ENCODE measurements around the gene SLC23A1. TPM values are rescaled to one million over a fixed set of nuclear protein-coding genes. Genes with fewer than 3 reads are reported as not detected.

Gene SLC23A1
- total RNA-seq, 1 donor from 2014 or later = not detected

- no peaks in the 10 kb centered on the region for H3K9me3 ChIP-seq
- TF ChIP-seq, protein P1, sequence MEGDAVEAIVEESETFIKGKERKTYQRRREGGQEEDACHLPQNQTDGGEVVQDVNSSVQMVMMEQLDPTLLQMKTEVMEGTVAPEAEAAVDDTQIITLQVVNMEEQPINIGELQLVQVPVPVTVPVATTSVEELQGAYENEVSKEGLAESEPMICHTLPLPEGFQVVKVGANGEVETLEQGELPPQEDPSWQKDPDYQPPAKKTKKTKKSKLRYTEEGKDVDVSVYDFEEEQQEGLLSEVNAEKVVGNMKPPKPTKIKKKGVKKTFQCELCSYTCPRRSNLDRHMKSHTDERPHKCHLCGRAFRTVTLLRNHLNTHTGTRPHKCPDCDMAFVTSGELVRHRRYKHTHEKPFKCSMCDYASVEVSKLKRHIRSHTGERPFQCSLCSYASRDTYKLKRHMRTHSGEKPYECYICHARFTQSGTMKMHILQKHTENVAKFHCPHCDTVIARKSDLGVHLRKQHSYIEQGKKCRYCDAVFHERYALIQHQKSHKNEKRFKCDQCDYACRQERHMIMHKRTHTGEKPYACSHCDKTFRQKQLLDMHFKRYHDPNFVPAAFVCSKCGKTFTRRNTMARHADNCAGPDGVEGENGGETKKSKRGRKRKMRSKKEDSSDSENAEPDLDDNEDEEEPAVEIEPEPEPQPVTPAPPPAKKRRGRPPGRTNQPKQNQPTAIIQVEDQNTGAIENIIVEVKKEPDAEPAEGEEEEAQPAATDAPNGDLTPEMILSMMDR (IDR thresholded peaks at IDR 0.05) = no peak
- H3K4me3 ChIP-seq = no peak overlapping the region
- peak in 1 of 2 donors; percentile 31 for DNase-seq (ENCODE audit: low spot score in 2 of 2)
- H3K27ac ChIP-seq = no peak overlapping the region
- peaks cover 0 to 21% of the 10 kb centered on the region in 2 donors for H3K4me1 ChIP-seq
- H3K36me3 ChIP-seq = no peaks in the 10 kb centered on the region
- intact Hi-C loops (cut with DNase I) = no loop called here
- no peaks in the 10 kb centered on the region for H3K27me3 ChIP-seq
Measured at GRCh38 chr5:139406963-139407362, 23.9 kb upstream of the SLC23A1 start.

GRCh38 chr5:139404484-139404840, 21.4 kb upstream of the SLC23A1 start:
- peak overlapping the region; percentile 88 to 90 for H3K27ac ChIP-seq
- H3K4me1 ChIP-seq = peaks cover 0 to 10% of the 10 kb centered on the region in 2 donors
- peak overlapping the region; percentile 61 to 62 for H3K4me3 ChIP-seq
- TF ChIP-seq, protein P1 (IDR thresholded peaks at IDR 0.05) = no peak
- DNase-seq (ENCODE audit: low spot score in 2 of 2) = no peak
- no peaks in the 10 kb centered on the region for H3K9me3 ChIP-seq
- no peaks in the 10 kb centered on the region for H3K27me3 ChIP-seq
- no peaks in the 10 kb centered on the region for H3K36me3 ChIP-seq
- intact Hi-C loops (cut with DNase I) = loop anchor here (1.0 to 5.0 kb wide), 5 partner anchors 34 to 862 kb away; partner anchors contain the start of genes DNAJC18, ETF1, MATR3 and PAIP2

DNA sequence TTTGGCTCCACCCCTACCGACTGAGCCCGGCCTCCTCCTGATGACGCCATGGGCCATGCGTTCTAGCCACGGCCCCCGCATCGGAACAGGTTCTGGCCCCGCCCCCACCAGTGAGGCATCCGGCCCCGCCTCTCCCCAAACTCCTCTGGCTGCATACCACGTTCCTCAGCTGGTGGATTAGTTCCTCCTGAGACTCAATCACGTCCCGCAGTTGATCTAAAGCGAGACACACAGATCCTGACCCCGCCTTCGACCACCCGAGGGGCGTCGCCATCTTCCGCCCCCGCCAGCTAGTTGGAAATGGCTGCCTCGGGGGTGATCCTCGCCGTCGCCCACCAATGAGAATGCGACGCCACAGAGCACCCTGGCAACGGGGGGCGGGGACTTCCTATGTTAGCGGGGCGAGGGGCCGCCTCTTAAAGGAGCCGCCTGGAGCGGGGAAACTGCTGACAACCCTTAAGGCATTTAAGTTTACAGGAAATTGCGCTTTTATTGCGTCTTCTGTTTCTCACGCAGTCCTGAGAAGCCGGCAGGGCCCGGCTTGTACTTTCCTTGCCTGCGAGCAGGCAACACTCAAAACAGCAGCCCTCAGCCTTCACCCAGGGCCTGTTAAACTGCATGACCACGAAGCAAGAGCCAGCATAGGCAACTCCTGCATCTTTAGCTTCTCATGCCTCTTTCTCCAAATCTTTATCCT, 20.8 kb upstream of the SLC23A1 start, which contains the start of gene SPATA24:
Gene SPATA24 (minus strand): TSS at position 303 of the 697 bp plus-strand sequence. CDS start 29 bp downstream, at position 274.
- H3K36me3 ChIP-seq = no peaks in the 10 kb centered on the region
- H3K4me1 ChIP-seq = peaks cover 0 to 10% of the 10 kb centered on the region in 2 donors
- H3K27me3 ChIP-seq = no peaks in the 10 kb centered on the region
- intact Hi-C loops (cut with DNase I) = loop anchor here (1.0 to 5.0 kb wide), 5 partner anchors 35 to 862 kb away; partner anchors contain the start of genes DNAJC18, ETF1, MATR3 and PAIP2
- peak within 1 kb of the TSS; percentile 61 to 62 for H3K4me3 ChIP-seq
- H3K27ac ChIP-seq = peak within 1 kb of the TSS; percentile 88 to 90
- no peaks in the 10 kb centered on the region for H3K9me3 ChIP-seq
- peak; percentile 94 to 99 for DNase-seq (ENCODE audit: low spot score in 2 of 2)
- TF ChIP-seq, protein P1 (IDR thresholded peaks at IDR 0.05) = no peak

DNA sequence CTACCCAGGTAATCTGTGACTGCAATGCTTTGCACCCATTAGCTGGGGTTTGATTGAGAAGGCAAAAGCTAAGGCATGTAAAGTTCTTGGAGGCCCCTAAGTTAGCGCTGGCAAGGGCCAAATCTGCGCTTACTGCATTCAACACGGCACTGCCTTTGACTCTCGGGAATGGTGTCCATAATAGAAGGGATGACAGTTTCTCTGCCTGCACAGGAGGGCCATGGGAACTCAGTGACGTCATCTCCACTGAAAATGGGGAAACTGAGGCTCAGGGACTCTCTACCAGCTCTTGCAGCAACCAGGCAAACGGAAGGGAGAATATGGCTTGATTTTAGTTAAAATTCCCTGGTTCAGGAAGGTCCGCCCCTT, 20.3 kb upstream of the SLC23A1 start:
- Histone ChIP-seq H3K4me1 (peaks cover 0 to 10% of the 10 kb centered on the region in 2 donors), H3K36me3 (no peaks in the 10 kb centered on the region), H3K27ac (peak overlapping the region; percentile 88 to 90), H3K4me3 (peak overlapping the region; percentile 61 to 62), H3K9me3 (no peaks in the 10 kb centered on the region), H3K27me3 (no peaks in the 10 kb centered on the region)
- no peak for DNase-seq (ENCODE audit: low spot score in 2 of 2)
- TF ChIP-seq, protein P1 (IDR thresholded peaks at IDR 0.05) = no peak
- intact Hi-C loops (cut with DNase I) = loop anchor here (5.0 kb wide), 3 partner anchors 61 to 861 kb away; partner anchors contain the start of genes ETF1, MATR3 and PAIP2

DNA sequence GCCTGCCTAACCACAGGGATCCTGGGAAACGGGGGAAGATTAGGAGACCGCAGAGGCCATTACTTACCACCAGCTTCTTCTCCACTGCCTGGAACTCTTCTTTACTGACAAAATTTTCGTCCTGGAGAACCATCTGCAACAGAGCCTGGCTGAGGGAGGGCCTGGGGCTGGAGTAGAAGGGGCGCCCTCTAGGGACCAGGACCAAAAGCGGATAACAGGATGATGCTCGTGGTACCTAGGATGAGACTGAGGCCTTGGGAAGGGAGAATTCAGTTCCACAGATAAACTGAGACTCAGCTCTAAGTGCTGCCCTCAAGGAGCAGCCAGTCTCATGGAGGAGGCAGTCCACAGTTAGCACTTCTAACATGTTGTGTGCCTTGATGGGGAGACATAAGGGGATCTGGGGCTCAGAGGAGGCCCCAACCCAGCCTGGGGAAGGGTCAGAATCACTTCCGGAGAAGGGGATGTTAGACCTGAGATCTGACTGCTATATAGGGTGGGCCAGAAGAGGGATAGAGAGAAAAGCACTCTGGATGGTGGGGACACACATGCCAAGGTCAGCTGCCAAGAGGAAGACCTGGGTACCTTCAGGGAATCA, 19.6 kb upstream of the SLC23A1 start:
- no peaks in the 10 kb centered on the region for H3K27me3 ChIP-seq
- peak overlapping the region in 1 of 2 donors; percentile 62 for H3K4me3 ChIP-seq
- DNase-seq (ENCODE audit: low spot score in 2 of 2) = no peak
- H3K4me1 ChIP-seq = peaks cover 0 to 10% of the 10 kb centered on the region in 2 donors
- TF ChIP-seq, protein P1 (IDR thresholded peaks at IDR 0.05) = no peak
- no peaks in the 10 kb centered on the region for H3K9me3 ChIP-seq
- no peaks in the 10 kb centered on the region for H3K36me3 ChIP-seq
- intact Hi-C loops (cut with DNase I) = loop anchor here (5.0 kb wide), 3 partner anchors 60 to 860 kb away; partner anchors contain the start of genes ETF1, MATR3 and PAIP2
- H3K27ac ChIP-seq = peak overlapping the region; percentile 88 to 90

Measured in ascending aorta (tissue), 2 donors.